GM18498 (cell line): Measurements from ENCODE around the gene IGLL5.
"Not testable (repeated sequence)": the region's sequence is repeated elsewhere in the genome, so short reads cannot be mapped to it uniquely, and the experiment has no call there.

Source experiments
- ATAC-seq: cut with Tn5 transposase; IDR thresholded peaks from one replicate; pipeline ENCODE4 v1.9.1; 2021; ENCODE audit warnings: mild to moderate bottlenecking, moderate library complexity; ENCODE audit not compliant: unreplicated experiment

Gene IGLL5

GRCh38 chr22:22912988-22913253, 25.3 kb downstream of the IGLL5 start:
- ATAC-seq = no peak

- ATAC-seq = no peak
Measured at GRCh38 chr22:22913989-22914388, 26.4 kb downstream of the IGLL5 start.

DNA sequence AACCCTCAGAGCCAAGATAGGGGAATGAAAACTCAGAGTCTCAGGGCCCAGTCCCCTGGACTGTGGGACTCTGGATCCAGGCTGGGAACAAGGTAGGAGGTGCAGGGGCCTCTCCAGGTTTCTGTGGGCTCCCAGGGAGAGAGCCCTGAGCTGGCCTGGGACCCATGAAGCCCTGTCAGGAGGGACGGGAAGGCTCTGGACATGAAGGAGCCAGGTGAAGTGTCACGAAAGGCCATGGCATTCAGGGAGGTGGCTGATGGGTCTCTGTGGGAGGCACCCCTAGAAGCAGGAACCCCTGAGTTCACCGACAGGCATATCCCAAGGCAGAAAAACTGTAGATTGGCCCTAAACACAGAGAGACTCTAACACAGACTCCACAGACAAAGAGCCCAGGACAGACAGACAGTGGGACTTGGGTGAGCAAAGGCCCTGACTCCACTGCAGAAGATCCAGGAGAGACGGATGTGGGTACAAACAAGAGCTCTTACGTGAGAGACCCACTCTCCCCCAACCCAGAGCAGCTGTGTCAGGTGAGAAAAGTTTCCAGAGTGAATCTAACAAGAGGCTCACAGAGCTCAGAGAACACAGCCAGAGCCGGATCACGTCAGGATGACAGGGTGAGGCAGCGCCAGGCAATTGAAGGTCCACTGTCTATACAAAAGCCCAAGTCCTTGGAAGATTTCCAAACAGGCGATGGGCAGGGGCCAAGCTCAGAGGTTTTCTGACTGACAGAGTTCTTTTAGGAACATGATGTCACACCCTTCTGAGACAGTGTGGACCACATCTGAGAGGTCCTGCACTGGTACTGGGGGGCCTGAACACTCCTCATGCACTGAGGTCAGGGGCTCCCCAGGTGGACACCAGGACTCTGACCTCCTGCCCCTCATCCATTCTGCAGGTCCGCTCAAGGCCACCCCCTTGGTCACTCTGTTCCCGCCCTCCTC, 27.4 kb downstream of the IGLL5 start:
- ATAC-seq = no peak

- ATAC-seq = no peak
Measured at GRCh38 chr22:22915670-22916035, 28.0 kb downstream of the IGLL5 start.

GRCh38 chr22:22916215-22916951, 28.8 kb downstream of the IGLL5 start:
- ATAC-seq = no peak

DNA sequence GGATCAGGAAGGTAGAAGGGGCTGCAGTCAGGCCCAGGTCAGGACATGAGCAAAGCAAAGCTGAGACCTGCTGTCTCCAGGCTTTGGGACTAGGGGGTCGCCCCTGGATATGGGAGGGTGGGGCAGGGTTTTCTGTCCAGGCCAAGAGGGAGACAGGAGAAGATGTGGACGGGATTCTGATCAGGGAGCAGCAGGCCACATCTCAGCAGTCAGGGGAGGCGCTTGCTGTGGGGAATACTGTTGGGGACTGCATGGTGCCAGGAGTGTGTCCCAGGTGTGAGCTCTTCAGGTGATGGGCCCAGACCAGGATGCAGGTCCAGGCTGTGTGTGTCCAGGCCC, 29.3 kb downstream of the IGLL5 start:
- no peak for ATAC-seq

DNA sequence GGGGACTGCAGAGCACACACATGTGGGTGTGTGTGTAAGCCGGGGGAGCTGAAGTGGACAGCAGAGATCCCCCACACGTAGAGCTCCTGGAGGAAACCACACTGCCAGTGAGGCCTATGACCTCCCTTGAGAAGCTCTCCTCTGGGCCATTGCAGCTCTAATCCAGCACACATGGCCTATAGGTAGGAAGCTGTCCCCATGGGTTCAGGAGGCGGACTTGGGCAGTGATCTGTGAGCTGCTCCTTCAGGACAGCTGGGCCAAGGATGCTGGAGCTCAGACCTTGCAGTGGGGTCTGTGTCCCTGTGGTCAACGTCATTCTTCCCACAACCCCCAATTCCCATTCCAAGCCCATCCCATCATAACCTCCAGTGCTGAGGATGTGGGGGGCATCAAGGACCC, 29.8 kb downstream of the IGLL5 start:
- ATAC-seq = no peak

DNA sequence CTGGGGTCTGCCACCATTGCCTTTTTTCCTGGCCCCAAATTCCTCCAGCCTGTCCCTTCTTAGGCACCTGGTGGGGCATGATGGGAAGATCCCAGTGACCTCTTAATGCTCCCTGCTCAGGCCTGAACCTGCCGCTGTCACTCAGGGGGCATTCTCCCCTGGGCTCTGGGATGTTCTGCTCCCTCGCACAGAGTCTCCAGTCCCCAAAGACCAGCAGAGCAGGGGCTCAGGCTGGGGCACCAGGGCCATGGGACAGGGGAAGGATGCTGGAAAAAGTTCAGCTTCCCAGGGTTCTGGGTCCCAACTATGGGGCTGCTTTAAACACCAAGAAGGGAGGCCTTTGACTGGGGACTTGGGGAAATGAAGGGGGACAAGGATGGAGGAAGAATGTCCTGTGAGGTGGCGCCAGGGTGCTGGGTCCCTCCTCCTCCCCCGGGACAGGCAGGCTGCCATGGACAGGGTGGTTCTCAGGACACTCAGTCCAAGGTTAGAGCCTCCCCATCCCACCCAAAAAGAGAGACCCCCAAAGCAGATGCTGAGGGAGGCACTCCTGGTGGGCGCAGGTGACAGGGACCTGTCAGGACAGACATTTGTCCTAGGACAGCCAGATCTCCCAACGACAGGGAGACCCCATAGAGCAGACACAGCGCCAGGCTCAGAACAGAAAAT, 30.8 kb downstream of the IGLL5 start:
- ATAC-seq = no peak

GRCh38 chr22:22919041-22919440, 31.4 kb downstream of the IGLL5 start:
- ATAC-seq = no peak

- no peak for ATAC-seq
Measured at GRCh38 chr22:22920104-22920654, 32.6 kb downstream of the IGLL5 start.

DNA sequence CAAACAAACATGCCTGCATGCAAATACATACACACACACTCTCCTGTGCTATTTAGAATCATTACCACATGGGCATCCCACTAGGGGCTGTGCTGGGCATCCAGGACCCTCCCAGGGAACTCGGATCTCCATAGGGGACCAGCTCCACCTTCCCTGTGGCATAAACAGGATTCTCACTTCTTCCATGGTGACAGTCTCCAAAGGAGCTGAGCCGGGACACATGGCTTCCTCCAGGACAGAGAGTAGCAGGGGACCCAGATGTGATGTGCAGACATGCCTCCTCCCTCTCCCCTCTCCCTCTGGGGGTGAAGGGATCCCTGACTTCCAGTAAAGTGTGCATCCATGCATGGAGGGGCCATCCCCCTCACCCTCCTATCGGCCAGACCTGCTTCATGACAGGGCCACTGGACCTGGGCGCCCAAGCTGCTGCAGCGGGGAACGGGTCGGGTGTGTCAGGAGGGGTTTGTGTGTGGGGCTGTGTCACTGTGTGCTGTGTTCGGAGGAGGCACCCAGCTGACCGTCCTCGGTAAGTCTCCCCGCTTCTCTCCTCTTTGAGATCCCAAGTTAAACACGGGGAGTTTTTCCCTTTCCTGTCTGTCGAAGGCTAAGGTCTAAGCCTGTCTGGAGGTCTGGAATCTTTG, 33.4 kb downstream of the IGLL5 start:
- no peak for ATAC-seq

- ATAC-seq = no peak
Measured at GRCh38 chr22:22921575-22921974, 34.0 kb downstream of the IGLL5 start.

GRCh38 chr22:22922092-22922953, 34.7 kb downstream of the IGLL5 start:
- ATAC-seq = not testable (repeated sequence)

GRCh38 chr22:22922954-22923319, 35.3 kb downstream of the IGLL5 start:
- ATAC-seq = no peak

DNA sequence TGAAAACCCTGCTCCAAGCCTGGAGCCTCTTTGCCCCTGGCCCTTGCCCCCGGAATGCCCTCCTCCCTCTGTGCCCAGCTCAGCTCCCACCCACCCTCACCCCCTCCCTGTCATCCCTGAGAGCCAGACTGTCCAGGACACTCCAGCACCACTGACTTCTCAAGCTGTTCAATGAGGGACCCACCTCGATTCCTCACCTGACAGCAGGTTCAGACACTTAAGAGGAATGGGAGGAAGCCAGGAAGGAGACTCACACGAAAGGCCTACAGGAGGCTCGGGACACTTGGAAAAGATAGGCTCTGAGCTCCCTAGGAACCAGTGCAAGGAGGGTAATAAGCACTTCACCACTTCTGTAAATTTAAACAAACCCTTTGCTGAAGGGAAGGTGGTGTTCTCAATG, 35.8 kb downstream of the IGLL5 start:
- no peak for ATAC-seq

GRCh38 chr22:22923930-22924329, 36.3 kb downstream of the IGLL5 start:
- ATAC-seq = no peak

DNA sequence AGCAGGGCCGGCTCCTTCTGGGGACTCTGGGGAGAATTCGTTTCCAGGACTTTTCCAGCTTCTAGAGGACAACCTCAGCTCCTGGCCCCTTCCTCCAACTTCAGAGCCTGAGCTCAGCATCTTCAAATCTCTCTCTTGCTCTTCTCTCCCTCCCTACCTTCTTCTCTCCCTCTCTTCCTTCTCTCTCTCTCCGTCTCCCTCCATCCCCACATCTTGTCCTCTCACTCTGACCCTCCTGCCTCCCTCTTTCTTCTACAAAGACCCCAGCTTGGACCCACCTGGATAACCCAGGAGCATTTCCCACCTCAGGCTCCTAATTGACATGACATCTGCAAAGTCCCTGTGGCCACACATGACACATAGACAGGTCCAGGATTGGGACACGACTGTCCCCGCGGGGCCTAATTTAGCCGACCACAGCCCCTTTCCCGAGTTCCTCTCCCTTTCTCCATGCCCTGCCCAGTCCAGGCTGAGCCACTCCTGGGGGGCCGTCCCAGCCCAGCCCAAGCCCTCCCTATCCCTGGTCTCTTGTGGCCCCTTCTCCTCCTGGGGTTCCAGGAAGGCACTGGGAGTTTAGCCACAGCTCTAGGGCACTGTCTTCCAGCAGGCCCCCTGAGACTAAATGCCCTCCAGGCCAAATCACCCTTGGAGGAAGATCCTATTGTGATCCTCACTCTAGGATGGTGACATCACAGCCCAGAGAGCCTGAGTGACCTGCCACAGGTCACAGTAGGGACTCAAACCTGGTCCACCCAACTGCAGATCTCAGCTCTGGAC, 36.9 kb downstream of the IGLL5 start:
- ATAC-seq = no peak

DNA sequence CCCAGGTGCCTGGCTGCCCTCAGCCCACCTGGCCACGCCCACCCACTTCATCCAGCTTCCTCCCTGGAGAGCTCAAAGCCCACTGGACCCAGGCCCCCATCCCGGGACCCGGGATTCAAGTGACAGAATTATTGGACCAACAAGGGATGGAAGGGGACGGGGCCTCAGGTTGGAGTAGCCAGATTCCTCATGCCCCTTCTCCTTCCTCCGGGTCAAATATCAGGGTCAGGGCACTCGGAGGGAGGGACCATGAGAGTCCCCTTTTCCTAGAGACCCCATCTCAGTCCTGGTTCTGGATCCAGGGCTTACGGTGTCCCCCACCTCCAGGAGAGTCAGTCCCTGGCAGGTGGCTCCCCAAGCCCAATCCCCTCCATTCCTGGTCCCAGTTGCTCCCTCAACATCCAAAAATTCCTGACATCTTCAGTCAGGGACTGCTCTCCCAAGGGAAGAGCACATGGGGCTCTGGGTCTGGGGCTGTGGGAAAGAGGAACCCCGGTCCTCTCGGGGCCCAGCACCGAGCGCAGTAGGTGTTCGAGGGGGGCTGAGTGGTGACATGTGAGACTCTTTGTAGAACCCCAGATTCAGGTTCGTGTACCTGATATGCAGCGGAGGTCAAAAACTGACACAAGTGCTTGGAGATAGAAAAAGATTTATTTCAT, 37.7 kb downstream of the IGLL5 start:
- no peak for ATAC-seq

DNA sequence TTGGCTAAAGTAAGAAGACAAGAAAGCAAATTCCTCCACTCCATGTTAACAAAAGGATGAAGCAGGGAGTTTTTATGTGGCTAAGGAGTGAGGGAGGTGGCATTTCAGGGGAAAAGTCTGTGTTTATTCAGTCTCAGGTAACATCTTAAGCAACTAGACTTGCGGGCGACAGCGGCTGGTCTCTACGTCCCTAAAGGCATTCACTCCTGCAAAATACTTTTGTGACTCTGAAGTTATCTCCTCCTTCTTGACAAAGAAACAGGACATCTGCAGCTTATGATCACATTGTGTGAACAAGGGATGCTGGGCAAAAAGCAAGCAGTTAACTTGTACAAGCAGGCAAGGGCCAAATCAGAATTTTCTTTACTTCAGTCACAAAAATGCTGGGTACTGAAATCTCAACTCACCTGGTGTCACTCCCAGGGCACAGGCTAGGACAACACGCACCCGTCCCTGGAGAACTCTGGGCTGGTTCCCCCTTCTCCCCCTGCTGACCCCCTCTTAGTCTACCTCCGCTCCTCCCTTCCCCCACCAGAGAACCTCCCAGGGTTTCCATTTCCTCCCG, 38.3 kb downstream of the IGLL5 start:
- ATAC-seq = no peak
